ENCODE data around the gene ATP6AP1.
A peak's percentile ranks its signal among the peaks of the same experiment; 100 is the strongest.

ATP6AP1 gene

GRCh38 chrX:154452823-154453222 is 24.3 kb downstream of the ATP6AP1 start:
- Histone ChIP-seq H3K4me2 (ENCODE audit: low read length) (no peak overlapping the region), H3K4me3 (ENCODE audit: low read depth, low read length) (no peak overlapping the region), H3K4me1 (no peaks in the 10 kb centered on the region), H3K27me3 (ENCODE audit: control insufficient read depth, insufficient read depth, low read length) (no peaks in the 10 kb centered on the region), H3K9me3 (ENCODE audit: control insufficient read depth, low read length) (no peaks in the 10 kb centered on the region), H3K27ac (no peak overlapping the region), H3K36me3 (ENCODE audit: control insufficient read depth, insufficient read depth, low read length) (no peaks in the 10 kb centered on the region), H3K79me2 (no peaks in the 10 kb centered on the region), H3K9ac (no peak overlapping the region), H2AFZ (no peak overlapping the region)
- peak; percentile 36 for TF ChIP-seq CTCF (IDR thresholded peaks at IDR 0.05)

- Histone ChIP-seq H3K4me2 (ENCODE audit: low read length) (peak overlapping the region; percentile 51), H3K9ac (no peak overlapping the region), H3K36me3 (ENCODE audit: control insufficient read depth, insufficient read depth, low read length) (no peaks in the 10 kb centered on the region), H3K9me3 (ENCODE audit: control insufficient read depth, low read length) (no peaks in the 10 kb centered on the region), H3K79me2 (no peaks in the 10 kb centered on the region), H3K4me1 (no peaks in the 10 kb centered on the region), H2AFZ (peak overlapping the region; percentile 60), H3K27me3 (ENCODE audit: control insufficient read depth, insufficient read depth, low read length) (no peaks in the 10 kb centered on the region), H3K27ac (no peak overlapping the region), H3K4me3 (ENCODE audit: low read depth, low read length) (peak overlapping the region; percentile 31)
- no peak for TF ChIP-seq CTCF (IDR thresholded peaks at IDR 0.05)
These were observed 29.1 kb downstream of the ATP6AP1 start for GRCh38 chrX:154457491-154458115.

- Histone ChIP-seq H3K79me2 (no peaks in the 10 kb centered on the region), H3K9me3 (ENCODE audit: control insufficient read depth, low read length) (no peaks in the 10 kb centered on the region), H2AFZ (peak within 1 kb of the TSS; percentile 60), H3K4me1 (no peaks in the 10 kb centered on the region), H3K4me2 (ENCODE audit: low read length) (peak within 1 kb of the TSS; percentile 51), H3K36me3 (ENCODE audit: control insufficient read depth, insufficient read depth, low read length) (no peaks in the 10 kb centered on the region), H3K9ac (no peak within 1 kb of the TSS), H3K27me3 (ENCODE audit: control insufficient read depth, insufficient read depth, low read length) (no peaks in the 10 kb centered on the region), H3K27ac (no peak within 1 kb of the TSS), H3K4me3 (ENCODE audit: low read depth, low read length) (peak within 1 kb of the TSS; percentile 31)
- no peak for TF ChIP-seq CTCF (IDR thresholded peaks at IDR 0.05)
These were observed 29.9 kb downstream of the ATP6AP1 start, which contains the start of gene PLXNA3 for GRCh38 chrX:154458116-154458953. Gene PLXNA3, plus strand, starts transcription at chrX:154458281. Its CDS starts 1,903 bp downstream, at chrX:154460184.

GRCh38 chrX:154458954-154459778 is 30.7 kb downstream of the ATP6AP1 start:
- Histone ChIP-seq H2AFZ (no peak overlapping the region), H3K27ac (no peak overlapping the region), H3K79me2 (no peaks in the 10 kb centered on the region), H3K9me3 (ENCODE audit: control insufficient read depth, low read length) (no peaks in the 10 kb centered on the region), H3K27me3 (ENCODE audit: control insufficient read depth, insufficient read depth, low read length) (no peaks in the 10 kb centered on the region), H3K36me3 (ENCODE audit: control insufficient read depth, insufficient read depth, low read length) (no peaks in the 10 kb centered on the region), H3K9ac (no peak overlapping the region), H3K4me1 (no peaks in the 10 kb centered on the region), H3K4me2 (ENCODE audit: low read length) (no peak overlapping the region), H3K4me3 (ENCODE audit: low read depth, low read length) (peak overlapping the region; percentile 25)
- TF ChIP-seq CTCF (IDR thresholded peaks at IDR 0.05): no peak
